GM21723 (cell line): ENCODE data around the gene EIF4G2.
"Not testable (repeated sequence)": the region's sequence is repeated elsewhere in the genome, so short reads cannot be mapped to it uniquely, and the experiment has no call there.

ENCODE experiments used
- ATAC-seq: cut with Tn5 transposase; IDR thresholded peaks from one replicate; pipeline ENCODE4 v1.9.1; 2021; ENCODE audit warnings: mild to moderate bottlenecking, moderate library complexity; ENCODE audit not compliant: unreplicated experiment

EIF4G2 gene

GRCh38 chr11:10808553-10809372 is at the start of gene EIF4G2:
EIF4G2 (minus strand) TSS chr11:10808926.
- ATAC-seq, result peak; percentile 93

DNA sequence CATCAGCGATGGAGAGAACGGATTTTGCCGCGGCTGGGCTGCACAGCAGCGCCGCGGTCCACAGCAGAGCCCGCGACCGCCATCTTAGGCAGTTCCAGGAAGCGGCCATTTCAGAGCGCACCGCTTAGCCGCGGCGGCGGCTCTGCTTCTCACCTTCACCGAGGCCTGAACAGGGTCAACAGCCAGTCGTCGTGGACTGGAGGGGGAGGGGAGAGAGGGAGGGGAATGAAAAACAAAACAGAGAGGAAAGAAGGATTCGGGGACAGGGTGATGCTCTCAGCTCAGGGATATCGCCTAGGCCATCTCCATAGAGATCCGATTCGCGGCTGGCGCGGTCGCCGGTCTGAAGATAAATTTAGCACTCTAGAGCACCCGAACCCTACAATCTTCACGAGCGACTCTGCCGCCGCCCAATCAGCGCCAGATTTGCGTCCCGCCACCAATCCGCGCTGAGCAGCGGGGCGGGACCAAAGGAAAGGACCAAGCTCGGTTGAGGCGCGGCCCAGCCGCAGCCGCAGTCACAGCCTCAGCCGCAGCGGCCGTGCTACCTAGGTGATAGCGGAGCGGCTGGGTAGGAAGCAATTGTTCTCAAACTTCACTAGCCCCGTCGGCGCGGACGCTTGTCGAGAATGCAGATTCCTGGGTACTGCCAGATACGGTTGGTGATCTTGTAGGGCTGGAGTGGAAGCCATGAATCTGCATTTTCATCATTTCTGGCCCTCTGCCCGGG is 49.1 kb upstream of the EIF4G2 start, which contains the start of gene ZBED5:
TSS of gene ZBED5 (minus strand) at position 345 of the 730 bp plus-strand sequence. CDS start 3,108 bp downstream, outside the sequence.
- ATAC-seq, result peak; percentile 90

DNA sequence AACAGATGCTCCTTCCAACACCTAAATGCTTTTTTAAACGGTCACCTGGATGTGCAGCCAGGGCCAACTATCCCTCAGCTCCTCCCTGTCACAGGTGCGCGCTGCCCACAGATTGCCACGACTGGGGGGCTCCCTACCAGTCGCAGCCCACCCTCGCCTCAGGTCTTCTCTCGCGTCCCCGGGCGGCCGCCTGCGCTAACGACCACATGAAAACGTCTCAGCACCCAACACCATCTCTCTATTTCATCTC is 48.7 kb upstream of the EIF4G2 start:
- ATAC-seq, result peak; percentile 17

DNA sequence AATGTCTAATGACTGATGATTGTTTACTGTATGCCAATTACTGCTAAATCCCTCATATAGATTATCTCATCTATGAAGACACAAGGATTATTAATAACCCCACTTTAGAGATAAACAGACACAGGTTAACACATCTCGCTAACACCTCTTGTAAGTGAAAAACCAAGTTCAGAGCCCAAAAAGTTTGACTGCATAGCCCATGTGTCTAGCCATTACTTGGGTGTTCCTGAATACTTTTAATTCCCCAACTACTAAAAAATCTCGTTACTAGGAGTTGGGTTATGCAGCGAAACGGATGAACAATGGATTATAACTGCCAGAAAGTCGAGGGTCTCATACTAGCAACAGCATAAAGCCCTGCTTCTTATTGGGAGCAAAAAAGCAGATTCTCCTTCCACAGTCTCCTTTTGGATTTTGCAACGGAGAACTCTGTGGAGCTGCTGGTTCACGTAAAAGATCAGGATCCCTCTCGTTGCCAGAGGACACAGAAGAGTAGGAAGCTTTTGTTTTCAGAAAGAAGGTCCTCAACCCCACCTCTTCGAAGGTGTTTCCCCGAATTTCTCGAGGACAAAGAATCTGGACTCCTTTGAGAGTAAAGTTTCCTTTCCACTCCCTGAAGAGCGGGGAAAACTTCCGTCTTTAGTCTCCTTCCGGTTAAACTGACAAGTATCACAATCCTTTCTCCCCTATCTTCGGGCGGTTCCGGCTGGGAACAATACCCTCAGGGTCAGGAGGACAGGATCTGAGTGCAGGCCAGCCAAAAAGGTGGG is 48.1 kb upstream of the EIF4G2 start:
- peak; percentile 10 for ATAC-seq

DNA sequence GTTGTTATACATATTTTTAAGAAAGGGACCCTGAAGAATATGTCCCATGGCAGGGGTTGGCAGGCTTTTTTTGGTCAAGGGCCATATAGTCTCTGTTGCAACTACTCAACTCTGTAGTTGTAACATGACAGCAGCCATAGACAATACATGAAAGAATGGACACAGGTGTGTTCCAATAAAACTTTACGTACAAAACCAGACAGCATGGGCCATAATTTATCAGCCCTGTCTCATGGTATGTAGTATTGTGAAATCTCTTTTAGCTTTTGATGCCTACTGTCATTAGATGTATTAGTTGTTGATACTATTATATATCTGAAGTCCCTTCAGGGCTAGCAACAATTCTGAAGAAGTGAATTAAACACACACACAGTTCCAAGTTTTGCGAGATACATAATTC is 46.6 kb upstream of the EIF4G2 start:
- no peak for ATAC-seq

DNA sequence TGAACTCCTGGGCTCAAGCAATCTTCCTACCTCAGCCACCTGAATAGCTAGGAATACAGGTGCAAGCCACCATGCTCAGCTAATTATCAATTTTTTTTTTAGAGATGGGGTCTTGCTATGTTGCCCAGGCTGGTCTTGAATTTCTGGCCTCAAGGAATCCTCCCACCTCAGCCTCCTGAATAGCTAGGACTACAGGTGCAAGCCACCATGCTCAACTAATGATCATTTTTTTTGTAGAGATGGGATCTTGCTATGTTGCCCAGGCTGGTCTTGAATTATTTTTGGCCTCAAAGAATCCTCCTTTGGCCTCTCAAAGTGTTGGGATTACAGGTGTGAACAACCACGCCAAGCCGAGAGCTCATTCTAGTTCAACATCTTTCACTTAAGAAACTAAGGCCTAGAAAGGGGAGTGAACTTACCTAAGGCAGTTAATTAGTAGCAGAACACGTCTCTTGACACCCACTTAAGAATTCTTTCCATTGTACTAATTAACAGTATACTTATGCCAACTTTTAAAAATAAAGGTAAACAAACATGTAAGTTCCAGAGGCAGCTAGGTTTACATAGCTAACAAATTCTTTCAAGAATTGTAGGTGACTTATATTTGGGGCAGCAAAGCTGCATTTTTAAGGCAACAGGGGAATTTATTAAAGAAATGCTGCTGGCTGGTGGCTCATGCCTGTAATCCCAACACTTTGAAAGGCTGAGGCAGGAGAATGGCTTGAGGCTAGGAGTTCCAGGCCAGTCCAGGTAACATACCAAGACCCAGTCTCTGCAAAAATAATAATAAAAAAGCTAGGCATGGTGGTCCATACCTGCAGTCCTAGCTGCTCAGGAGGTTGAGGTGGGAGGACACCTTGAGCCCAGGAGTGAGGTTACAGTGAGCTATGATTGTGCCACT is 39.5 kb upstream of the EIF4G2 start:
- ATAC-seq, result no peak

DNA sequence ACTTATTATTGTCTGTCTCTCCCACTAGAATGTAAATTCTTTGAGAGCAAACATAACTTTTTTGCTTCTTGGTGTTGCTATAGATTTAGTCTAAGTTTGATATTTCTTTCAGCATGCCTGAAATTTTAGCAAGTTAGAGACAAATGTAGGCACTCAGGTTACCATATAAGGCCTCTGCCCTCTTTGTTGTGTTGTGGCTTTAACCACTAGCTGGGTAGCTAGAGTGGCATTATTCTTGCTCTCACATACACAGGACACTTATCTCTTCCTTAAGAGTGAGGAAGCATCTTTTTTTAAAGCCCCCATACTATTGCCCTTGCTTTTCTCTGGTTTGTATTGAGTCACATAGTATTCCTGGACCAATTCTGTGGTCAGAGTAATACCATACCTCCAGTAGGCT is 37.9 kb upstream of the EIF4G2 start:
- ATAC-seq, result no peak

- ATAC-seq, result no peak
Measured at GRCh38 chr11:10845589-10845988, 36.9 kb upstream of the EIF4G2 start.

DNA sequence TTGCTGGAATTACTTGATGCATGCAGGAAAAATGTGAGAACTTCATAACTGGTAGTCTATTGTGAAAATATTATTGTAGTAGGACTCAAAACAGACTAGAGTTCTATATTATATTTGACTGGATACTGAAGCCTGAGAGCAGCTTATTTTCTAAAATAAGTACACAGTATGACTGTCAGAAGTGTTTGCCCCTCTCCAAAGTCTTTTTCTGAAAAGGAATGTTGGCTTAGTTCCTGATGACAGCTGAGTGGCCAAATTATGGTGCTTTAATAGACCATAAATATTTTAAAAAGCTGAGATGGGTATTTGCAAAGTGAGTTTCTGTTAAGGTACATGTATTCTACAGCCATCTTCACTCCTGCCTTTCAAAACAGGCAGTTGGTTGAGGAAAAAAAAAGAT is 36.1 kb upstream of the EIF4G2 start:
- ATAC-seq, result no peak

- ATAC-seq, result no peak
Measured at GRCh38 chr11:10844356-10844755, 35.6 kb upstream of the EIF4G2 start.

GRCh38 chr11:10838881-10839280 is 30.2 kb upstream of the EIF4G2 start:
- ATAC-seq, result no peak

GRCh38 chr11:10838083-10838482 is 29.4 kb upstream of the EIF4G2 start:
- ATAC-seq, result no peak

GRCh38 chr11:10836884-10837283 is 28.2 kb upstream of the EIF4G2 start:
- ATAC-seq, result not testable (repeated sequence)

GRCh38 chr11:10829139-10829538 is 20.4 kb upstream of the EIF4G2 start:
- ATAC-seq, result no peak

- ATAC-seq, result no peak
Measured at GRCh38 chr11:10828402-10828801, 19.7 kb upstream of the EIF4G2 start.

DNA sequence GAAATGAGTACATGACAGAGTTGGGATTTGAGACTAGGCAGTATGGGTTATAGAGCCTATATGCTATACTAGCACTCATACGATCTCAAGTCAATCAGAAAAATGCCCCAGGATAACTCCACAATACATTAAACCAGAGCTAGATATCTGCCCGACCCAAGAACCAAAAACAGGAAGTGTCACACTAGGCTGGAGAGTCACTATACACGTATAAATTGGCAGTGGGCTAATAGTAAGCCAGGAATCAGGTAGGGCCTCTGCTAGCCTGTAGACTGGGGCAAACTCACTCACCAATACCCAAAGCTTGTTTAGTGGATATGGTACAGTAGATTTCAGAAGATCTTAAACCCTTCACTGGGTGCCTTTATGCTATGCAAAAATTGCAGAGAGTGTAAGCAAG is 16.2 kb upstream of the EIF4G2 start:
- peak; percentile 68 for ATAC-seq

GRCh38 chr11:10823152-10823579 is 14.4 kb upstream of the EIF4G2 start:
- no peak for ATAC-seq

- ATAC-seq, result not testable (repeated sequence)
Measured at GRCh38 chr11:10822491-10822890, 13.8 kb upstream of the EIF4G2 start.

- ATAC-seq, result no peak
Measured at GRCh38 chr11:10818594-10818993, 9.9 kb upstream of the EIF4G2 start.

DNA sequence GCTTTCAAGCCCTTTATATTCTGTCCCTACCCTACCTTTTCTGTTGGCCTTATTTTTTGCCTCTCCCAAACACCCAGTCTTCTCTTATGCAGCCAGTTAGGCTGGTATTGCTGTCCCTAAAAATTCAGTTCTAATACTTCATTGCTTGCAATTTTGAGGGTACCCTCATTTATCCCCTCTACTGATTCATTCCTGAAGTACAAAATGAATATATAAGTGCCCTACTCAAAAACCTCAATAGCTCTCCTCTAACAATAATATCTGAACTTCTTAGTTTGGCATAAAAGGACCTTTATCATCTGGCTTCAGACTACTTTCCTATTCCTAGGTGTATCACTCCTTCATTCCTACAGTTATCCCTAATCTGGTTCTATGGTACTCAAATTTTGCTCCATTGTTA is 5.2 kb upstream of the EIF4G2 start:
- ATAC-seq, result no peak
